ENCODE measurements around the gene ADAR. TPM values are rescaled to one million over a fixed set of nuclear protein-coding genes. Genes with fewer than 3 reads are reported as not detected.

Gene ADAR
- total and polyA plus RNA-seq, 2 of the 4 experiments (the other 2 are of a cell fraction): 70.9 to 131 TPM

- Histone ChIP-seq H3K14ac (replicated peaks; ENCODE audit: low read depth, low read length) (no peak overlapping the region), H4K5ac (ENCODE audit: low read depth, low read length) (no peak overlapping the region), H3K4me3 (ENCODE audit: insufficient read depth, low read depth, low read length) (no peak overlapping the region), H3K27ac (ENCODE audit: insufficient read depth, low read length) (no peak overlapping the region), H3K23ac (ENCODE audit: low read depth, low read length) (no peak overlapping the region), H2AK9ac (replicated peaks; ENCODE audit: low read depth, low read length, poor library complexity) (no peak overlapping the region), H3K27me3 (ENCODE audit: control insufficient read depth, insufficient read depth, low read length) (no peaks in the 10 kb centered on the region), H4K20me1 (ENCODE audit: insufficient read depth, low read length) (peaks cover 40% of the 10 kb centered on the region; the same call in 1 of the 2 replicates), H2BK15ac (ENCODE audit: low read depth, low read length) (no peak overlapping the region), H3K36me3 (ENCODE audit: control insufficient read depth, insufficient read depth, low read length) (peaks cover 65% of the 10 kb centered on the region), H4K91ac (ENCODE audit: insufficient read depth, low read depth, low read length) (no peak overlapping the region), H3K9me3 (ENCODE audit: control insufficient read depth, insufficient read depth, low read length) (no peaks in the 10 kb centered on the region), H4K8ac (ENCODE audit: low read depth in 2 of 2, low read length in 2 of 2) (no peak overlapping the region), H2AFZ (replicated peaks; ENCODE audit: low read length, poor library complexity) (no peak overlapping the region), H3K56ac (ENCODE audit: extremely low read depth, insufficient read depth, low read length) (no peak overlapping the region), H3K18ac (ENCODE audit: low read depth, low read length) (no peak overlapping the region), H2BK5ac (ENCODE audit: low read depth, low read length, poor library complexity, severe bottlenecking) (no peak overlapping the region), H2BK20ac (ENCODE audit: low read depth, low read length) (no peak overlapping the region), H3K4me2 (ENCODE audit: low read depth, low read length) (no peak overlapping the region), H3K9me1 (ENCODE audit: insufficient read depth, low read length) (peaks cover 11% of the 10 kb centered on the region; the same call in 1 of the 2 replicates), H3K4me1 (ENCODE audit: control insufficient read depth, insufficient read depth, low read length) (peaks cover 6% of the 10 kb centered on the region), H3K4ac (ENCODE audit: low read depth, low read length) (no peak overlapping the region), H2BK120ac (ENCODE audit: low read depth, low read length) (no peak overlapping the region), H3K79me1 (ENCODE audit: low read depth in 1 of 2, low read length in 2 of 2) (peaks cover 21 to 48% of the 10 kb centered on the region in 2 experiments), H3K9ac (ENCODE audit: low read depth, low read length) (no peak overlapping the region), H2AK5ac (ENCODE audit: low read depth, low read length) (no peak overlapping the region)
- POLR2A ChIA-PET (ENCODE audit: unreplicated experiment): no interaction called here
- no CpG with 5 or more reads among the region's 4 CpGs for WGBS, 2 experiments (ENCODE audit: extremely low coverage in 2 of 2, insufficient read length in 1 of 2)
- ATAC-seq (ENCODE audit: low read depth) (no peak), DNase-seq (no peak)
- dilution Hi-C loops (cut with HindIII; ENCODE audit: low sequenced_read_pairs, unreplicated experiment): no loop called here
- no TSS peak for BruUV-seq (replicated peaks)
- TF ChIP-seq SMC3 (IDR thresholded peaks at IDR 0.05; ENCODE audit: low read depth, low read length) (no peak), ELK1 (IDR thresholded peaks at IDR 0.05; ENCODE audit: borderline replicate concordance, low read depth, low read length) (no peak), CEBPB (IDR thresholded peaks at IDR 0.05; ENCODE audit: low read depth, low read length) (no peak), NFE2L2 (IDR thresholded peaks at IDR 0.05; ENCODE audit: low read depth, low read length) (no peak), CHD1 (IDR thresholded peaks at IDR 0.05; ENCODE audit: low read depth, low read length) (no peak), MXI1 (IDR thresholded peaks at IDR 0.05; ENCODE audit: borderline replicate concordance, low read depth, low read length) (no peak), MAFK (IDR thresholded peaks at IDR 0.05; ENCODE audit: low read depth, low read length) (no peak), RAD21 (IDR thresholded peaks at IDR 0.05; ENCODE audit: low read length) (no peak), RCOR1 (IDR thresholded peaks at IDR 0.05; ENCODE audit: insufficient replicate concordance, low read length) (no peak)
- in situ Hi-C loops (cut with MboI; ENCODE audit: low sequenced_read_pairs): no loop called here
- CTCF ChIA-PET: no interaction called here
- intact Hi-C loops (cut with micrococcal nuclease): no loop called here
These were observed 56.5 kb downstream of the ADAR start for GRCh38 chr1:154551474-154551873.
